NCI-H128 (cell line): ENCODE results near the gene EREG.
"Not testable (repeated sequence)": the region's sequence is repeated elsewhere in the genome, so short reads cannot be mapped to it uniquely, and the experiment has no call there.

Source experiments
- DNase-seq: peaks from one replicate; lab custom pipeline; 2025; ENCODE audit not compliant: unreplicated experiment; lab: John Stamatoyannopoulos, UW

The EREG gene

DNA sequence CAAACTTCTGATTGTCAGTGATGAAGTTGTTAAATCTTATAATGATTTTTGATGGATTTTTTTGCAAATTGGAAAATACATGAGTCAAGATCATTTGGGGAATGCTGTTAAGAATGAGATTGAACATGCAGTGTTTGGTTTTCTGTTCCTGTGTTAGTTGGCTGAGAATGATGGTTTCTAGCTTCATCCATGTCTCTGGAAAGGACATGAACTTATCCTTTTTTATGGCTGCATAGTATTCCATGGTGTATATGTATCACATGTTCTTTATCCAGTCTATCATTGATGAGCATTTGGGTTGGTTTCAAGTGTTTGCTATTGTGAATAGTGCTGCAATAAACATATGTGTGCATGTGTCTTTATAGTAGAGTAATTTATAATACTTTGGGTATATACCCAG lies 24.5 kb upstream of the EREG start:
- DNase-seq = not testable (repeated sequence)

DNA sequence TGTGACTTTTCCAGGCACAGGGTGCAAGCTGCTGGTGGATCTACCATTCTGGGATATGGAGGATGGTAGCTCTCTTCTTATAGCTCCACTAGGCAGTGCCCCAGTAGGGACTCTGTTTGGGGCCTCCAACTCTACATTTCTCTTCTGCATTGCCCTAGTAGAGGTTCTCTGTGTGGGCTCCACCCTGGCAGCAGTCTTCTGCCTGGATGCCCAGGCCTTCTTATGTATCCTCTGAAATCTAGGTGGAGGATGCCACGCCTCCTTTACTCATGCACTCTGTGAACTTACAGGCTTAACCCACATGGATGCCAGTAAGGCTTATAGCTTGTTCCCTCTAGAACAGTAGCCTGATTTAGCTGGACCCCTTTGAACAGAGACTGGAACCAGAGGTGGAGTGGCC lies 20.9 kb upstream of the EREG start:
- DNase-seq = no peak

DNA sequence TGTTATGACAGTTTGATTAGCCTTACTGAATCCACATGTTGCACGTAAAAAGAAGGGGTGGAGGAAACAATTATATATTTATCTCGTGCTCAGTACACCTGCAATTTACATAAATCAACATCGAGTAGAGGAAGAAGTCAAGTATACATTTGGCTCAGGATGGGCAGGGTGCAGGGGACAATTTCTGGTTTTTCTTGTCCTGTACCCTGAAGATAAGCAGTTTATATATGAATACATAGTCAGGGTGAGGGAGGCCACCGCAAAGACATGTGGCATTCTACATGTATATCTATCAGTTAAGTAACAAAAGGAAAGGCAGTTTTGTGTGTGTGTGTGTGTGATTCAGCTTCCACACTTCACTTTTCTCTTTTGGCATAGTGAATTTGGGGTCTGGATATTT lies 11.1 kb upstream of the EREG start:
- DNase-seq = no peak

DNA sequence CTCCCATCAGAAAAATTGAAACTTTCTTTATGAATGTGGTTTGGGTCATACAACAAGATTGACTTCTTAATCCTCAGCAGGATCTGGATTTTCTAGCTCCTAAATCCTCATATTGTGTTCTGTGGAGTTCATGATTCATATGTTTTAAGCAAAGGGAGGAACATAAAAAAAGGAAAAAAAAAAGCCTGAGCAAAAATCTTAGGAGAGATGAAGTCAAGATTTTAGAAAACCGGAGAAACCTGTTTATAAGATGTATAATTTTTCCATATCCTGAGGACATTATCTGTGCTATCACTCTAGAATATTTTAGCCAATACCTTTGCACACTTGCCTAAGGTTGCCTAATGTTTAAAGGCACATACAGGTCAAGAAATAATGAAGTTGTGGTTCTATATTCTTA lies 7.0 kb upstream of the EREG start:
- no peak for DNase-seq

DNA sequence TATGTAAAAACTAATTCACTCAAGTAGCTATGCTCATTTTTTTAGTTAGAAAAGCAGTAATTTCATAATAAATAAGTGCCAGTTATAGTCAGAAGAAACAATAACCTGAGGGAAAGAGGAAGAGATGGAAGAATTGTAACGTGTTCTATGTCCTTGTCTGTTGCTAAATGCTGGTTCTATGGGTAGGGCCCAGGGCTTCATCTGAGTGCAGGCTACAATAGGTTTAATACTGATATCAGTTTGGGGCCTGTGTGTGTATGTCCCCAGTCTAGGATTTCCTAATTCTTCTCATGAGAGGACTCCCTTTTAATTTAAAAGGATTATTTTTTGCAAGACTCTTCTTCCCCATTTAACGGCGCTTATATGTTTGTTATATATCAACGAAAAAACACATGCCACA lies 3.3 kb upstream of the EREG start:
- no peak for DNase-seq

DNA sequence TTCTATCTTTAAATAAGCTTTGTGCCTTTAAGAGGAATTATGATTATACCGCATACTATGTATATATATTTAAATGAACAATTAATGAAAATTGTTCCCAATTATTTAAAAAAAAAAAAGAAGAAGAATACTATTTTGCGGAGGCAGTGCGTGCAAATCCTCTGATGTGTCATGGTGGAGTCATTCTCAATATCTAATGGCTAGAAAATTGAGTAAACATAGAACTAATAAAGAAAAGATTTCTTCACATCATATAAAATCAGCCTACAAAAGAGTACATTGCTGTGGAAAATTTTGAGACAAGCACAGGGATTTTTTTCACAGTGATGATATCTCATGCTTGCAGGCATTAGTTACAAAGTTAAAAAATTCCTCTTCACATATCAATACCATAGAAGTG lies 2.6 kb upstream of the EREG start:
- no peak for DNase-seq

DNA sequence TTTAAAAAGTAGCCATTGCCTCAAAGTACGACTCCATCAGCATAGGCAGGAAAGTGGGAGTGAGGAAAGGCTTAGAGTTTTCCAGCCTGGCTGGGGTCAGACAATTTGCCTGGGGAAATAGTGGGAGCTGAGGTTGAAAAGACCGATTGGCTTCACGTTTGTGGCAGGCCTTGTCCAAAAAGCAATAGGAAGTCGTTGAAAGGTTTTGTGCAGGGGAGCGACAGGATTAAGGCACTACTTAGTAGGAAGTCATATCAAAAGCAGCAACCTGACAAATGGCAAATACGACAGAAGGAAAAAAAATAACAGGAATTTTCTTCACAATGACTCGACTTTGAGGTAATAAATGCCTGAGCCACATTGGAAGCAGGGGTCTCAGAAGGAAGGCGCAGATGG lies 691 bp upstream of the EREG start:
- no peak for DNase-seq

DNA sequence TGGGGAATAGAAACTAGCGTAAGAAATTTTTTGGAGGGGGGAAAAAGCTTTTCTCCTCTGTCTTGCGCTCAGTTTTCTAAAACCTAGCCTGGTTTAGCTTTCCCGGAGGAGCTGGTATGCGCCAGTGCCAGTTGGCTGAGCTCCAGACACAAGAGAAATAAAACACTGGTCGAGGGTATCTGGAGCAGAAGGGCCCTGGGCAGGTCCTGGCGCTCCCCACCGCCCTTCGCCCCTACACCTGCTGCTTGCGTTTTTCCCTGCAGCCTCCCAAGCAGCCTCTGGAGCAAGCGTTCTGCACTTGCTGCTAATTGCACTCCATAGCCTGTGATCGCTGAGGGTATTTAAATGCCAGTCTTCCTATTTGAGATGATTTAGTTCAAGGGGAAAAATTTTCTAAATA lies 816 bp downstream of the EREG start:
- DNase-seq = no peak

DNA sequence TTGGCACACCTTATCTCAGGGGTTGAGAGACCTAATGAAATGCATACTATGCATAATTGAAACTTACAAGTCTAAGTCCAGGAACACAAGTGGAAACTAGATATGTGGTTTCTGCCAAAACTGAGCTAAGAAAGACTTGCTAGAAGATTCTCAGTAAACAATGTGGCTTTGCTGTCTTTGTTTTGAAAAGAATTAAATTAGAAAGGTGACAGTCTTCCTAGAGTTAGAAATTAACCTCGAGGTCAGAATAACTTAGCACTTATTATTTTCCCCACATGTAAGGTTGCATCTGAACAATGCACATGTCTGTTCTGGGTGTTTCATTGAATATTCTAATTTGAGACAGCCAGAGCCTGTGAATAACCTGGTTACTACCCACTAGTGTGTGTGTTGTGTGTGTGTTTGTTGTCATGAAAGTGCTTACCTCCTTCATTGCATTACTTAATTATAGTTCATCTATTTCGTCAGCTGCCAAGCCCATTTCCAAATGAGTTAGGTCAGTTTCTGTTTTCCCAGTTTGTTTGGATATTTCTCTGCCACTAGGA lies 1.5 kb downstream of the EREG start:
- DNase-seq = no peak

DNA sequence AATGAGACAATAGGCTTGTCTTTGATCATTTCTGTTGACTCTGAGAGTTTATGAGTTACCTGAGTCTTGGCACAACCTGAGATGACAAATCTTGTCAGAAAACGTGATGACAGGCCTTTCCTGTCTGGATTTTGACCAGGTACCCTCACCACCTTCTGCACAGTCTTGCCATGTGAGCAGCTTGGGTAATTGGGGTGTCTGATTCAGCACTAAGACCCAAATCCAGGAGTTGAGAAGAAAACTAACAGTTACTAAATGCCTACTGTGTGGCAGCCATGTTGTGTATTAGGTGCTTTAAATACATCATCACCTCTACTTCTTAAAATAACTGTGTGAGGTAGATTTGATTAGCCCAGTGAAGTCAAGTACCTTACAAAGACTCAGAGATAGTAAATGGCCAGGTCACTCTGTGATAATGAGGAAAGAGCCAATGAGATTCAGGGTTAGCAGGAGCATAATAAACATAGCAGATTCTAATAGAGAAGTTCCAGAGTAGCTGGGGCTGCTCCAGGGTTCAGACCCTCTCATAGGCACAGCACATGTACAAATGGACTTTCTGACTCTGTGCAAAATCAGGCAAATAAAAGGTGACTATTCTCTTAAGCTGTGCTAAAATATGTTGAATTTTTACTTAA lies 2.8 kb downstream of the EREG start:
- DNase-seq = no peak

DNA sequence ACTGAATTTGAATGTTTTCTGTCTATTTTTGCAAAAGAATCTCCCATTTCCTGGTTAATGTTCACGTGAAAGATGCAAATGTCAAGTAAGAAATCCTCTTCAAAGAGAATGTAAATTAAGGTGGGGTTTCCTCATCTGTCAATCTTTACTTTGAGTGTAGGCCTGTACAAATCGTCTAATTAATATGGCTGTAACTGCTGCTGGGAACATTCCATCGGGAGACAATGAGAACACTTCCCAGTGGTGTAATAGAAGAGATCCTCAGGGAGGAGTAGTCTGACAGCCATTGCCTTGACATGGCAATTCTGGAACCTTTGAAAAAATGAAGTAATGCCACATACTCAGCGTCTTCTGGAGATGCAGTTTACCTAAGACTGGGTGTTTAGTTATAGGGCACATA lies 3.7 kb downstream of the EREG start:
- no peak for DNase-seq

DNA sequence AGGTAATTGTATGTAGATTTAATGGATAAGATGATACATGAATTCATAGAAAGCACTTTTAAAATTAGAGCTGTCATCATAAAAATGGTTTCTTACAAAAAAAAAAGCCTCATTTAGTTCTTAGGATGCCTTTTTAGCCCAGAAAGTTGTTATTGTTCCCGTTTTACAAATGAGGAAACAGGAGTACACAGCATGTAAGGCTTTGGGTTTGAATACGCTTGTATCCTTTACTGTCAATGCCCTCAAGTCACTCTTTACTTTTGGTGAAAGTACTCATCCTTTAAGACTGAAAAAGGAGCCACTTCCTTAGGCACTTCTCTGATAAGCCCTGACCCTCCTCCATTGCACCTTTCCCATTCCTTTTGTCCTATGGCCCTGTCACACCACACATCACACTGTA lies 4.9 kb downstream of the EREG start:
- DNase-seq = no peak

DNA sequence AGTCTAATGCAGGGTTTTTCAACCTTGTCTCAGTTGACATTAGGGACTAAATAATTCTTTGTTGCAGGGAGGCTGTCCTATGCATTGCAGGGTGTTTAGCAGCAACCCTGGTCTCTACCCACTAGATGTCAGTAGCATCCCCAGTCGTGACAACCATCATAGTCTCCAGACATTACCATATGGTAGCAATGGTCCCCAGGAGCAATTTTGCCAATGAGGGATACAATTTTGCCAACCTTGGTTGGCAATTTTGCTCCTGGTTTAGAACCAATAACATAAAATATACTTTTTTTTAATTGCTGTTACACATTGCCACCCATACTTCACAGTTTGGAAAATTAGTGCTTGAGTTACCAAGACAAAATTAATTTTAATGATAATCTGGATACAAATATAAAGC lies 6.0 kb downstream of the EREG start:
- DNase-seq = no peak

DNA sequence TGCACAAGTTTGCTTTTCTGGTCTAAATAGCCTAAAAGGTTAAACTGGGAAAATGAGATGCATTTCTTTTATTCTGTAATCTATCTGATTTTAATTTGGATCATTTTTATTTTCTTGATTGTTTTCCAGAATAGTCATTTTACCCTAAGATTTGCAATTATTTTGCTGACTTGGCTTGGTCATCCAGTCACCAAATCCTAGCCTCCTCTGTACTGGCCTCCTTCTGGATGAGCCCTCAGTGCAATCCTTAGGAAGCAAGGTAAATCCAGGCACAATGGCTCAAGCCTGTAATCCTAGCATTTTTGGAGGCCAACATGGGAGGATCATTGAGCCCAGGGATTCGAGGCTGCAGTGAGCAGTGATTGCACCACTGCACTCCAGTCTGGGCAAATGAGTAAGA lies 9.2 kb downstream of the EREG start:
- no peak for DNase-seq

DNA sequence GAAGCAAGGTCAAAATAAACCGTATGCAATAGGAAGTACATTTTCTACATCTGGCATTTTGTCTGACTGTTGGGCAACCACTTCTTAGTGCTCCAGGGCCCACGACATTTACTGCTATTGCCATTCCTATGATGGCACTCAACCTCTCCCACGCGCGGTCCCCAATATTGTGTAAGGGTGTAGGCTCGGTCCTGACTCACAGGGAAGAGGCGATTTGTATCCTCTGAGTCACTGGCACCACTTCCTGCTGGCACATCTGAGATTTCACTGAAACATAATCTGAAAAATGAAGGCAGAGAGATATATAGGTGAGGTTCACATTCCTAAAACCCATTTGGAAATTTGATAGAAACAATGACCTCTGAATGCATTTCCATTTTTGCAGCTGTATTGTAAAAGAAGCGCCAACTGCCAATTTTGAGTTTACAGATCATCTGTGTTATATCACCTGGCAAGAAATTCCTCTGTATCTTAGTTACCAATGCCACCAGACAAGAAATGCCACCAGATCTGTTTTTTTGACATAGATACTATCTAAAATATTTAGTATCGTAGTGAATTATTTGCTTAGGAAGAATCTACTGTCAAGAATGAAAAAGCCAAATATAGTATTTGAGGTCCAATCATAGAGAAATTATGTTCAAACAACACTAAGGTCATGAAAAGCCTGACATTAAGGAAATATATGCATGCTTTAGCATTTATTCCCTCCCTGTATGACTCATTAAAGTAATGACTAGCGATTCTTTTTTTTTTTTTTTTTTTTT lies 9.8 kb downstream of the EREG start:
- DNase-seq = no peak

DNA sequence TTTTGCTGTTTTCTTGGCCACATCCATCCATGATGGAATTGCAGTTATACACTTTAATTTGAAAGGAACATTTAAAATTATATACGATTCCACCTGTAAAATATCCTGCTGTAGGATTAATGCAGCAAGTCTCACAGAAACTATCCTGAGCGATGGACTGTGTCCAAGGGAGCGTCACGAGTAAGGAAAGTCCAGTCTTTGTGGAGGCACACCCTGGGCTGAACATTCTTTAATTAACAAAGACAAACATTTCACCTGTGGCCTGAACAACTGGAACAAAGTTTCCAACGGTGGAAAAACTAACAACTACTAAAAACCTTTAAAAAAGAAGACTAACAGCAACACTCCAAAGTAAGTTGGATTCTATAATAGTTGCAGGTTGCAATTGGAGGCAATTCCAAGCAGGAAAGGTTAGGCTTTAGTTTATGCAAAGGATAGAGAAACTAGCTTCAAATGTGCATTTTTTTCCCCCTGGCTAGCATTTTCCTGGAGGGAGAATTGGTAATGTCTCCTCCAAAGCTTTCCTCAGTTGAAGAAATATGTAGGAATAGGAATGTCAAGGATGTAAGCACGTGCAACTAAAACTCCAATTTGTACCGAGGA lies 11.0 kb downstream of the EREG start:
- DNase-seq = no peak

DNA sequence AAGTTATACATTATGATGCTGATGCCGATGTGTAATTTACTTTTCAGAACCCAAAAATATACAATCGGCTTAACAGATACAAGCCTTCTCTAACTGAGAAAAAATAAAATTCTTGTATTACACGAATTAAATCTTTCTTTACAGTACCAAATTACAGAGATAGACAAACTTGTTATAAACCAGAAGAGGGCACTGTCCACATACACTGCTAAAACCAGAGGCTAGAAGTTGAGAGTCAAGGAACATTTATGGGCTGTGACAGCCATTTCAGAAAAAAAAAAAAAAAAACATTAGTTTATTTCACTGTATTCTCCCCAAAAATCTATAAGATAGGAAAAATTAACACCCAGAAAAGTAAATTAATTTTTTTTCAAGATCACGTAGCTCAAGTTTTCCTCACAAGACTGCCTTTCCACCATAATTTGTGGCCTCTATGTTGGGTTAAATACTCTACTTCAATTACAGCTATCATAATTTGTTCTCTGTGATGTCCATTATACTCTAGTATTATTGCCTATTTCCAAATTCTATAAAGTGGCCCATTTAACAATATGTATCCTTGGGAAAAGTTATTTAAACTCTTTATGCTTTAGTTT lies 12.0 kb downstream of the EREG start:
- no peak for DNase-seq

DNA sequence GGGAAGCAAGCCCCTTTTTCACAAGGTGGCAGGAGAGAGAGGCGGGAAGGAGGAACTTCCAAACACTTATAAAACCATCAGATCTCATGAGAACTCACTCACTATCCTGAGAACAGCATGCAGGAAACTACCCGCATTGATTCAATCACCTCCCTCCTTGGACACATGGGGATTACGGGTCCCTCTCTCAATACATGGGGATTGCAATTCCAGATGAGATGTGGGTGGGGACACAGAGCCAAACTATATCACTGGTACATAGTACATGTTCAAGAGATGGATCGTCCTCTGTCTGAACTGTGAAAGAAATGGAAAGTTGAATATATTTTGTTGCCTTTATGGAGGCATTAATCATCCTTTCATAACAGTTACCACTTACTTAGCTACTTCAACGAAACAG lies 12.8 kb downstream of the EREG start:
- no peak for DNase-seq

DNA sequence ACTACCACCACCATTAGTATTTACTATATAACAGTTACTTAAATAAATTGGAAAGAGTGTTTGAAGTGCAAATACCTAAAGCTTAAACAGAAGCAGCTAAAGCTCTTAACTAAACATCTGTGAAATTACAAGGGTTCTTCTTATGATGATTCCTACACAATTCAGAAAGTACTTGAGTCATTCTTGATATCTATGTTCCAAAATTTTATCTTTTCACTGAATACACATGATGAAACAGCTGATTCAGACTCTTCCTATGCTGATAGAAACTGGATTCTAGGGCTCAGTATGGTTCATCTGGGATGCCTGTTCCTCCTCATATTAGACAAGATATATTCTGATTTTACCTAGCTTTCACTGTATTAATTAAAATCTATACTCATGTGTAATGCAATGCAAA lies 13.6 kb downstream of the EREG start:
- DNase-seq = no peak

DNA sequence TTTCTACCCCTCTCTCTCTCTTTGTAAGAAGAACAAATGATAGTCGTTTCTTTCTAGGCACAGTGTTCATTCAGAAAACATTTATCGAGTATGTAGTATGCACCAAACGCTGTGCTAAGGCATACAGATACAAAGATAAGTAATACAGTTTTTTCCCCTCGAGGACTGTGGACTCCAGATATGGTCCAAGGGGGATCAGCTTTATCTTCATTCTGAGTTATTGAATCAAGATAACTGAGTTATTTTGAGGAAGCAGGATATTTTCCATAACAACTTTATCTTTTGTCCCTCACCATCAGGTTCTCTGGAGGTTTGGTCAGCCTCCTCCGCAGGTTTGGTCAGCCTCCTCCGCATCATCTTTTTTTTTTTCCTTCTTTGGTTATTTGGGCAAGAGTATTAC lies 15.0 kb downstream of the EREG start:
- DNase-seq = no peak

DNA sequence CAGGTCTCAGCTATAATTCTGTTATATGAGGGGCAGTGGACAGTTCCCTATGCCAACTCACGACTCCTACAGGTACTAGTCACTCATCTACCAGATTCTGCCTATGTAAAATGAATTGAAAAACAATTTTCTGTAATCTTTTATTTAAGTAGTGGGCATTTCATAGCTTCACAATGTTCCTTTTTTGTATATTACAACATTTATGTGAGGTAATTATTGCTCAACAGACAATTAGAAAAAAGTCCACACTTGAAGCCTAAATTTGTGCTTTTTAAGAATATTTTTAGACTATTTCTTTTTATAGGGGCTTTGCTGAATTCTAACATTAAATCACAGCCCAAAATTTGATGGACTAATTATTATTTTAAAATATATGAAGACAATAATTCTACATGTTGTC lies 20.4 kb downstream of the EREG start:
- no peak for DNase-seq

DNA sequence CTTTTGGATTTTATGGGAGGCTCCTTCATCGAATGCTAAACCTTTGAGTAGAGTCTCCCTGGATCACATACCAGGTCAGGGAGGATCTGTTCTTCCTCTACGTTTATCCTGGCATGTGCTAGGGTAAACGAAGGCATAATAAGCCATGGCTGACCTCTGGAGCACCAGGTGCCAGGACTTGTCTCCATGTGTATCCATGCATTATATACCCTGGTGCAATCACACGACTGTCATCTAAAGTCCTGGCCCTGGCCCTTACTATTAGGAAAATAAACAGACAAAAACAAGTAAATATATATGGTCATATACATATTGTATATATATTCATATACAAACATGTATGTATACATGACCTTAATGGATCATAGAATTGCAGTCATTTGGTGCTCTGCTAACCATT lies 21.2 kb downstream of the EREG start:
- DNase-seq = no peak
